Hepatocyte (in vitro differentiated cells): ENCODE measurements around the gene DHTKD1.

Source experiments
- CTCF ChIP-seq: fragments of 200-600 bp; sonication (generic); IDR thresholded peaks from 2 replicates; pipeline ENCODE4 v1.5.1; 2016; ENCODE audit warnings: antibody characterized with exemption, mild to moderate bottlenecking; ENCODE audit not compliant: poor library complexity
- EZH2 ChIP-seq: fragments of 200-600 bp; sonication (generic); IDR thresholded peaks from 2 replicates; pipeline ENCODE4 v1.6.1; 2016; ENCODE audit warnings: antibody characterized with exemption, mild to moderate bottlenecking, borderline replicate concordance

GRCh38 chr10:12097791-12098190 lies 29.0 kb downstream of the DHTKD1 start:
- TF ChIP-seq CTCF (no peak), EZH2 (no peak)
